A549 (cell line): ENCODE measurements around the gene CRLF3.
"Not testable (repeated sequence)": the region's sequence is repeated elsewhere in the genome, so short reads cannot be mapped to it uniquely, and the experiment has no call there.

ENCODE experiments used
- POLR2A ChIP-seq: IDR thresholded peaks from 2 replicates; pipeline ENCODE4 v1.6.1; 2012; ENCODE audit warnings: mild to moderate bottlenecking, low read length
- TF ChIP-seq, protein P1 (sequence below): fragments of >200 bp; sonication (Bioruptor Twin); formaldehyde crosslinking; IDR thresholded peaks from 3 replicates; pipeline ENCODE4 v1.5.1; 2016

DNA sequence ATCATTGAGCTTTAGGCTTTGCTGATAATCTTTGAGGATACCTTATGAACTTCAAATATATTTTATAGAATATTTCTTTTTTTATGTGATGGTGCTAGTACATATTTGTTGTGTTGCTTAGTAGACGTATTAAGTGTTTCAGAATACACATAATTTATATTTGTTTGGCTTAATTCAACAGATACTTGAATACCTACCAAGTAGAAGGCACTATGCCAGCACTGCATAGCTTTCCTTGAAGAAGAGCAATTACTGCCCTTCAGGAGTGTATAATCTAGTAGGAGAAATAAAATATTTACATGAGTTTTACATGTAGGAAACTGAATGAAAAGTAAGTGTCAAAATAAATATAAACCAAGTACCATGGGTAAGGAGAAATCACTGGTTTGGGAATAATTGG is 81.8 kb downstream of the CRLF3 start:
- TF ChIP-seq POLR2A, result not testable (repeated sequence)
- TF ChIP-seq, protein P1, sequence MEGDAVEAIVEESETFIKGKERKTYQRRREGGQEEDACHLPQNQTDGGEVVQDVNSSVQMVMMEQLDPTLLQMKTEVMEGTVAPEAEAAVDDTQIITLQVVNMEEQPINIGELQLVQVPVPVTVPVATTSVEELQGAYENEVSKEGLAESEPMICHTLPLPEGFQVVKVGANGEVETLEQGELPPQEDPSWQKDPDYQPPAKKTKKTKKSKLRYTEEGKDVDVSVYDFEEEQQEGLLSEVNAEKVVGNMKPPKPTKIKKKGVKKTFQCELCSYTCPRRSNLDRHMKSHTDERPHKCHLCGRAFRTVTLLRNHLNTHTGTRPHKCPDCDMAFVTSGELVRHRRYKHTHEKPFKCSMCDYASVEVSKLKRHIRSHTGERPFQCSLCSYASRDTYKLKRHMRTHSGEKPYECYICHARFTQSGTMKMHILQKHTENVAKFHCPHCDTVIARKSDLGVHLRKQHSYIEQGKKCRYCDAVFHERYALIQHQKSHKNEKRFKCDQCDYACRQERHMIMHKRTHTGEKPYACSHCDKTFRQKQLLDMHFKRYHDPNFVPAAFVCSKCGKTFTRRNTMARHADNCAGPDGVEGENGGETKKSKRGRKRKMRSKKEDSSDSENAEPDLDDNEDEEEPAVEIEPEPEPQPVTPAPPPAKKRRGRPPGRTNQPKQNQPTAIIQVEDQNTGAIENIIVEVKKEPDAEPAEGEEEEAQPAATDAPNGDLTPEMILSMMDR, result not testable (repeated sequence)
